Neural progenitor cell (in vitro differentiated cells): Measurements from ENCODE around the gene ZNF639.

Experiments
- CTCF ChIP-seq: fragments of 200-600 bp; sonication (generic); IDR thresholded peaks from 2 replicates; pipeline ENCODE4 v1.5.1; 2017; ENCODE audit warnings: antibody characterized with exemption, mild to moderate bottlenecking
- EZH2 ChIP-seq: fragments of 200-600 bp; sonication (generic); IDR thresholded peaks from 2 replicates; pipeline ENCODE4 v1.6.1; 2017; ENCODE audit warnings: antibody characterized with exemption, mild to moderate bottlenecking, moderate library complexity

- TF ChIP-seq CTCF = no peak
- TF ChIP-seq EZH2 = no peak
Observed at GRCh38 chr3:179376474-179376873, 53.6 kb downstream of the ZNF639 start.
